Measurements from ENCODE around the gene RPTOR. TPM values are rescaled to one million over a fixed set of nuclear protein-coding genes. Genes with fewer than 3 reads are reported as not detected.

RPTOR gene
- total RNA-seq, 4 donors from 2014 or later = 47.6 to 56.9 (median 55.4) TPM

GRCh38 chr17:80904036-80904753, 359.6 kb downstream of the RPTOR start:
- in situ Hi-C loops (cut with MboI; ENCODE audit: low sequenced_read_pairs in 4 of 4) = no loop called here
- intact Hi-C loops (cut with DNase I; ENCODE audit: low total_unique reads) = no loop called here

GRCh38 chr17:80905586-80906230, 361.1 kb downstream of the RPTOR start:
- no peak overlapping the region for H3K4me3 ChIP-seq
- DNase-seq = no peak
- no peaks in the 10 kb centered on the region for H3K27me3 ChIP-seq
- in situ Hi-C loops (cut with MboI; ENCODE audit: low sequenced_read_pairs in 4 of 4) = no loop called here
- no peaks in the 10 kb centered on the region for H3K4me1 ChIP-seq
- H3K36me3 ChIP-seq = peaks cover 0 to 21% of the 10 kb centered on the region in 2 donors
- no peaks in the 10 kb centered on the region for H3K9me3 ChIP-seq
- H3K27ac ChIP-seq = no peak overlapping the region
- intact Hi-C loops (cut with DNase I; ENCODE audit: low total_unique reads) = no loop called here
- TF ChIP-seq CTCF (IDR thresholded peaks at IDR 0.05 in 4 of 5, conservative IDR thresholded peaks at IDR 0.05 in 1 of 5) = no peak
- no peak for TF ChIP-seq POLR2A (IDR thresholded peaks at IDR 0.05)
- no peak for ATAC-seq

More at GRCh38 chr17:80904036-80904753, 359.6 kb downstream of the RPTOR start:
- no peaks in the 10 kb centered on the region for H3K27me3 ChIP-seq
- no peaks in the 10 kb centered on the region for H3K4me1 ChIP-seq
- TF ChIP-seq CTCF (IDR thresholded peaks at IDR 0.05 in 4 of 5, conservative IDR thresholded peaks at IDR 0.05 in 1 of 5) (no peak), POLR2A (IDR thresholded peaks at IDR 0.05) (no peak)
- no peaks in the 10 kb centered on the region for H3K9me3 ChIP-seq
- DNase-seq = no peak
- H3K4me3 ChIP-seq = no peak overlapping the region
- H3K27ac ChIP-seq = no peak overlapping the region
- H3K36me3 ChIP-seq = peaks cover 0 to 14% of the 10 kb centered on the region in 2 donors
- ATAC-seq = no peak

- no peak overlapping the region for H3K27ac ChIP-seq
- TF ChIP-seq CTCF (IDR thresholded peaks at IDR 0.05 in 4 of 5, conservative IDR thresholded peaks at IDR 0.05 in 1 of 5) = no peak
- no peak for TF ChIP-seq POLR2A (IDR thresholded peaks at IDR 0.05)
- ATAC-seq = no peak
- intact Hi-C loops (cut with DNase I; ENCODE audit: low total_unique reads) (no loop called here), in situ Hi-C loops (cut with MboI; ENCODE audit: low sequenced_read_pairs in 4 of 4) (no loop called here)
- H3K27me3 ChIP-seq = no peaks in the 10 kb centered on the region
- H3K9me3 ChIP-seq = no peaks in the 10 kb centered on the region
- no peak overlapping the region for H3K4me3 ChIP-seq
- peaks cover 0 to 29% of the 10 kb centered on the region in 2 donors for H3K36me3 ChIP-seq
- H3K4me1 ChIP-seq = no peaks in the 10 kb centered on the region
- DNase-seq = no peak
Measured at GRCh38 chr17:80906364-80907259, 362.0 kb downstream of the RPTOR start.

- in situ Hi-C loops (cut with MboI; ENCODE audit: low sequenced_read_pairs in 4 of 4) = no loop called here
- ATAC-seq (no peak), DNase-seq (no peak)
- Histone ChIP-seq H3K27ac (no peak overlapping the region), H3K27me3 (no peaks in the 10 kb centered on the region), H3K36me3 (peaks cover 0 to 36% of the 10 kb centered on the region in 2 donors), H3K4me3 (no peak overlapping the region), H3K4me1 (no peaks in the 10 kb centered on the region), H3K9me3 (no peaks in the 10 kb centered on the region)
- intact Hi-C loops (cut with DNase I; ENCODE audit: low total_unique reads) = no loop called here
- TF ChIP-seq CTCF (IDR thresholded peaks at IDR 0.05 in 4 of 5, conservative IDR thresholded peaks at IDR 0.05 in 1 of 5) = no peak
- TF ChIP-seq POLR2A (IDR thresholded peaks at IDR 0.05) = no peak
Measured at GRCh38 chr17:80907281-80907680, 362.6 kb downstream of the RPTOR start.

Measured in gastrocnemius medialis (tissue), 4 donors.